Breast epithelium (tissue), 4 donors: ENCODE results near the gene PBX3. TPM values are rescaled to one million over a fixed set of nuclear protein-coding genes. Genes with fewer than 3 reads are reported as not detected.

Experiments used
- DNase-seq, 2 donors: peaks; one replicate each; pipeline ENCODE4 v3.0.0-alpha.2; 2019; ENCODE audit warnings: low spot score in 2 of 2
- H3K27ac ChIP-seq, 2 donors: fragments of 200-600 bp; sonication (generic) in 1 of 2; one replicate each; pipeline ENCODE4 v1.5.1; 2016 to 2019; ENCODE audit warnings: mild to moderate bottlenecking in 1 of 2
- H3K27me3 ChIP-seq, 2 donors: fragments of 200-600 bp; sonication (generic) in 1 of 2; one replicate each; pipeline versions ENCODE4 v1.5.1 to v1.6.0; 2017 to 2019; ENCODE audit warnings: control low read depth in 1 of 2, mild to moderate bottlenecking in 1 of 2
- H3K36me3 ChIP-seq: fragments of 200-600 bp; one replicate; pipeline ENCODE4 v1.5.1; 2019
- H3K4me1 ChIP-seq, 2 donors: fragments of 200-600 bp; sonication (generic); one replicate each; pipeline ENCODE4 v1.5.1; 2016 to 2019; ENCODE audit warnings: control low read depth in 1 of 2
- H3K4me3 ChIP-seq, 3 donors: fragments of 200-600 bp; sonication (generic); 1 replicate in 2 of 3; 2 replicates in 1 of 3; pipeline ENCODE4 v1.5.1; 2016 to 2019; ENCODE audit warnings: mild to moderate bottlenecking in 3 of 3, moderate library complexity in 2 of 3
- H3K9me3 ChIP-seq, 2 donors: fragments of 200-600 bp; sonication (generic) in 1 of 2; one replicate each; pipeline ENCODE4 v1.5.1; 2016 to 2019; ENCODE audit warnings: control low read depth in 1 of 2
- CTCF ChIP-seq, 3 donors: fragments of 450-650 bp; IDR thresholded peaks; one replicate each; pipeline ENCODE4 v1.5.1; 2016 to 2017; ENCODE audit warnings: antibody characterized with exemption in 3 of 3, mild to moderate bottlenecking in 3 of 3, moderate library complexity in 3 of 3
- POLR2A ChIP-seq: fragments of 450-650 bp; IDR thresholded peaks from one replicate; pipeline ENCODE4 v1.6.1; 2016; ENCODE audit warnings: antibody characterized with exemption, mild to moderate bottlenecking, moderate library complexity
- POLR2AphosphoS5 ChIP-seq, 3 donors: sonication (generic); formaldehyde crosslinking; IDR thresholded peaks; one replicate each; pipeline ENCODE4 v1.6.1; 2017; ENCODE audit warnings: antibody characterized with exemption in 3 of 3
- intact Hi-C: fragments of 100-400 bp; cut with DNase I; formaldehyde crosslinking; loops from one replicate; pipeline ENCODE4 v1.15.1; 2023; ENCODE audit warnings: low total_unique reads
- total RNA-seq, 3 donors: library from RNA; depleted of rRNA; stranded (reverse); fragments of >200 nt; gene quantifications; one replicate each; pipeline ENCODE4 v1.1.0, GENCODE V29; 2016

Gene PBX3
- total RNA-seq, 3 donors from 2014 or later = 29.5 to 31.2 (median 29.8) TPM

DNA sequence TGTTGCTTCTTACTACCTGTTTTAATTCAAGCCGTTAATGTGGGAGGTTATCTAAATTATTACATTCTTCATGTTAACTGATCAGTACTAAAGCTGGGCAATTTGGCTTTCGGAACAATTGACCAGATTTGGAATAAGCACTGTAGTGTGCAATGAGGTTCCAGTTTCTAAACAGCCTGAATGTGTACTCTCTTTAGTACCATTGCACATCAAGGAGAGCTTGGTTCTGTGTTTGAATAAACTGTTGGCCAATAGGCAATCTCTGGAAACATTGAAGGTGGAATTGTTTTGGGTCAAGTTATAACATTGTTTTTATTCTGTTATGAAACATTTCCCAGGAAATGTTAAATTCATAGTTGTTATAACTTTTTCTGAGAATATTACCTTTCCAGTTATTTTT lies 105.2 kb downstream of the PBX3 start:
- H3K4me3 ChIP-seq = no peak overlapping the region
- no peak for DNase-seq
- no peaks in the 10 kb centered on the region for H3K9me3 ChIP-seq
- no peak for TF ChIP-seq POLR2AphosphoS5 (IDR thresholded peaks at IDR 0.05)
- no peak for TF ChIP-seq CTCF (IDR thresholded peaks at IDR 0.05)
- TF ChIP-seq POLR2A = no peak
- intact Hi-C loops = loop anchor here (5.0 kb wide), 1 partner anchor 1350 kb away; no protein-coding TSS in a partner anchor
- H3K27ac ChIP-seq = no peak overlapping the region
- no peaks in the 10 kb centered on the region for H3K4me1 ChIP-seq
- no peaks in the 10 kb centered on the region for H3K36me3 ChIP-seq
- no peaks in the 10 kb centered on the region for H3K27me3 ChIP-seq

- DNase-seq = no peak
- no peaks in the 10 kb centered on the region for H3K27me3 ChIP-seq
- no peaks in the 10 kb centered on the region for H3K9me3 ChIP-seq
- H3K36me3 ChIP-seq = no peaks in the 10 kb centered on the region
- no peak overlapping the region for H3K4me3 ChIP-seq
- TF ChIP-seq POLR2AphosphoS5 (IDR thresholded peaks at IDR 0.05) = no peak
- TF ChIP-seq CTCF (IDR thresholded peaks at IDR 0.05) = no peak
- TF ChIP-seq POLR2A = no peak
- intact Hi-C loops = loop anchor here (5.0 kb wide), 2 partner anchors 57 to 1352 kb away; no protein-coding TSS in a partner anchor
- H3K4me1 ChIP-seq = no peaks in the 10 kb centered on the region
- no peak overlapping the region for H3K27ac ChIP-seq
Measured at GRCh38 chr9:125854553-125855275, 107.5 kb downstream of the PBX3 start.

- intact Hi-C loops = loop anchor here (5.0 kb wide), 1 partner anchor 59 kb away; no protein-coding TSS in a partner anchor
- TF ChIP-seq POLR2A (no peak), POLR2AphosphoS5 (IDR thresholded peaks at IDR 0.05) (no peak), CTCF (IDR thresholded peaks at IDR 0.05) (no peak)
- no peak for DNase-seq
- Histone ChIP-seq H3K27me3 (no peaks in the 10 kb centered on the region), H3K4me3 (no peak overlapping the region), H3K4me1 (no peaks in the 10 kb centered on the region), H3K9me3 (no peaks in the 10 kb centered on the region), H3K36me3 (no peaks in the 10 kb centered on the region), H3K27ac (no peak overlapping the region)
Measured at GRCh38 chr9:125856331-125856730, 109.2 kb downstream of the PBX3 start.

GRCh38 chr9:125861405-125862058 lies 114.4 kb downstream of the PBX3 start:
- H3K4me1 ChIP-seq = no peaks in the 10 kb centered on the region
- no peak for DNase-seq

More at GRCh38 chr9:125861405-125862058, 114.4 kb downstream of the PBX3 start:
- Histone ChIP-seq H3K27ac (no peak overlapping the region), H3K36me3 (no peaks in the 10 kb centered on the region), H3K27me3 (no peaks in the 10 kb centered on the region), H3K9me3 (no peaks in the 10 kb centered on the region), H3K4me3 (no peak overlapping the region)
- intact Hi-C loops = no loop called here
- TF ChIP-seq POLR2A = no peak
- no peak for TF ChIP-seq POLR2AphosphoS5 (IDR thresholded peaks at IDR 0.05)
- no peak for TF ChIP-seq CTCF (IDR thresholded peaks at IDR 0.05)
